Measurements from ENCODE around the gene MARK2. TPM values are rescaled to one million over a fixed set of nuclear protein-coding genes. Genes with fewer than 3 reads are reported as not detected.

MARK2 gene
- total and polyA plus RNA-seq, 8 donors, result 8.8 to 128 (median 19.3) TPM

DNA sequence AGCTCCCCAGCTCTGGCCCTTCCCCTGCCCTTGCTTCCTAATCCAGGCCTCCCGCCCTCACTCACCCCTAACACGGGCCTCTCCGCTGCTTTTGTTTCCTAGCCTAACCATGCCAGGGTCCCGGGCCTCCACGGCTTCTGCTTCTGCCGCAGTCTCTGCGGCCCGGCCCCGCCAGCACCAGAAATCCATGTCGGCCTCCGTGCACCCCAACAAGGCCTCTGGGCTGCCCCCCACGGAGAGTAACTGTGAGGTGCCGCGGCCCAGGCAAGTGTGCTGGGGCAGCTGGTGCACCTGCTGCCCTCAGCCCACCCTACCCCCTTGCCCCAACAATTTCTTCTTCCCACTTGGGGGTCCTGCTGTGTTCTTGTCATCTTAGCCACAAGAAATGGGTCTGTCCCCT, 65.0 kb downstream of the MARK2 start:
- H3K4me3 ChIP-seq, result no peak overlapping the region
- H3K27ac ChIP-seq, result no peak overlapping the region
- 91 to 96% (median 94%) methylated on average over 14 of the region's 14 CpGs for WGBS, 5 donors
- peaks cover 4 to 12% (median 8%) of the 10 kb centered on the region in 4 donors for H3K4me1 ChIP-seq
- peaks cover 89 to 100% (median 100%) of the 10 kb centered on the region in 4 donors for H3K36me3 ChIP-seq
- intact Hi-C loops (cut with DNase I; ENCODE audit: low total_unique reads), result no loop called here
- no peaks in the 10 kb centered on the region for H3K27me3 ChIP-seq
- H3K9me3 ChIP-seq, result no peaks in the 10 kb centered on the region
- TF ChIP-seq EP300 (IDR thresholded peaks at IDR 0.05) (no peak), POLR2A (IDR thresholded peaks at IDR 0.05) (no peak), POLR2AphosphoS5 (IDR thresholded peaks at IDR 0.05) (no peak), CTCF (IDR thresholded peaks at IDR 0.05) (no peak)
- DNase-seq, result no peak

- Histone ChIP-seq H3K27ac (no peak overlapping the region), H3K27me3 (no peaks in the 10 kb centered on the region), H3K4me1 (peaks cover 4 to 21% (median 13%) of the 10 kb centered on the region in 4 donors), H3K9me3 (no peaks in the 10 kb centered on the region), H3K36me3 (peaks cover 88 to 100% (median 100%) of the 10 kb centered on the region in 4 donors), H3K4me3 (no peak overlapping the region)
- 91 to 95% (median 92%) methylated on average over 12 to 13 of the region's 13 CpGs for WGBS, 5 donors
- intact Hi-C loops (cut with DNase I; ENCODE audit: low total_unique reads), result no loop called here
- DNase-seq, result no peak
- TF ChIP-seq EP300 (IDR thresholded peaks at IDR 0.05) (no peak), POLR2A (IDR thresholded peaks at IDR 0.05) (no peak), CTCF (IDR thresholded peaks at IDR 0.05) (no peak), POLR2AphosphoS5 (IDR thresholded peaks at IDR 0.05) (no peak)
Observed at GRCh38 chr11:63904743-63905142, 65.8 kb downstream of the MARK2 start.

GRCh38 chr11:63905179-63905578, 66.3 kb downstream of the MARK2 start:
- TF ChIP-seq POLR2AphosphoS5 (IDR thresholded peaks at IDR 0.05) (no peak), CTCF (IDR thresholded peaks at IDR 0.05) (no peak), EP300 (IDR thresholded peaks at IDR 0.05) (no peak), POLR2A (IDR thresholded peaks at IDR 0.05) (no peak)
- DNase-seq, result no peak
- Histone ChIP-seq H3K4me1 (peaks cover 4 to 25% (median 15%) of the 10 kb centered on the region in 4 donors), H3K36me3 (peaks cover 84 to 100% (median 100%) of the 10 kb centered on the region in 4 donors), H3K9me3 (no peaks in the 10 kb centered on the region), H3K27ac (no peak overlapping the region), H3K27me3 (no peaks in the 10 kb centered on the region), H3K4me3 (no peak overlapping the region)
- intact Hi-C loops (cut with DNase I; ENCODE audit: low total_unique reads), result no loop called here
- WGBS, 5 donors, result 81 to 87% (median 83%) methylated on average over 6 of the region's 6 CpGs

DNA sequence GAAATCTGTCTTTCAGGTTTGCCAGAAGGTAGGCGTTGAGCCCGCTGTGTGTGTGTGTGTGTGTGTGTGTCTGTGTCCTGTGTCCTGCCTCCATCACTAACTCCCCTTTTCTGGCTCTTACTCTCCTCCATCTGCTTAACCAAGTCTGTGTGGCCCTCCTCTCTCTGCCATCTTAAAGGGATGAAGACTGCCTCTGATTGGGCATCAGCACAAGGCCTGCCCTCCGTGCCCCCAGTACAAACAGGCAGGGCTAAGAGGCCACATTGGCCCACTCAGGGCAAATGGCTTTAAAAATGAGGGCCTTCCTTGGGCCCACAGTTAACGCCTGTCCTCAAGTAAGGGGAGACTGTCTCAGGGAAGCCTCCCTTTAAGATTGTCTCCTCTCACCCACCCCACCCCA, 67.2 kb downstream of the MARK2 start:
- DNase-seq, result no peak
- Histone ChIP-seq H3K4me1 (peaks cover 4 to 32% (median 16%) of the 10 kb centered on the region in 4 donors), H3K27me3 (no peaks in the 10 kb centered on the region), H3K36me3 (peaks cover 75 to 100% (median 98%) of the 10 kb centered on the region in 4 donors), H3K27ac (no peak overlapping the region), H3K4me3 (no peak overlapping the region), H3K9me3 (no peaks in the 10 kb centered on the region)
- WGBS, 5 donors, result 87 to 92% (median 90%) methylated on average over 4 of the region's 4 CpGs
- TF ChIP-seq POLR2A (IDR thresholded peaks at IDR 0.05) (no peak), CTCF (IDR thresholded peaks at IDR 0.05) (no peak), POLR2AphosphoS5 (IDR thresholded peaks at IDR 0.05) (no peak), EP300 (IDR thresholded peaks at IDR 0.05) (no peak)
- intact Hi-C loops (cut with DNase I; ENCODE audit: low total_unique reads), result no loop called here
